GM21447 (cell line): ENCODE results near the gene FLAD1.

Source experiments
- ATAC-seq: cut with Tn5 transposase; IDR thresholded peaks from one replicate; pipeline ENCODE4 v1.9.1; 2021; ENCODE audit not compliant: unreplicated experiment

Gene FLAD1

DNA sequence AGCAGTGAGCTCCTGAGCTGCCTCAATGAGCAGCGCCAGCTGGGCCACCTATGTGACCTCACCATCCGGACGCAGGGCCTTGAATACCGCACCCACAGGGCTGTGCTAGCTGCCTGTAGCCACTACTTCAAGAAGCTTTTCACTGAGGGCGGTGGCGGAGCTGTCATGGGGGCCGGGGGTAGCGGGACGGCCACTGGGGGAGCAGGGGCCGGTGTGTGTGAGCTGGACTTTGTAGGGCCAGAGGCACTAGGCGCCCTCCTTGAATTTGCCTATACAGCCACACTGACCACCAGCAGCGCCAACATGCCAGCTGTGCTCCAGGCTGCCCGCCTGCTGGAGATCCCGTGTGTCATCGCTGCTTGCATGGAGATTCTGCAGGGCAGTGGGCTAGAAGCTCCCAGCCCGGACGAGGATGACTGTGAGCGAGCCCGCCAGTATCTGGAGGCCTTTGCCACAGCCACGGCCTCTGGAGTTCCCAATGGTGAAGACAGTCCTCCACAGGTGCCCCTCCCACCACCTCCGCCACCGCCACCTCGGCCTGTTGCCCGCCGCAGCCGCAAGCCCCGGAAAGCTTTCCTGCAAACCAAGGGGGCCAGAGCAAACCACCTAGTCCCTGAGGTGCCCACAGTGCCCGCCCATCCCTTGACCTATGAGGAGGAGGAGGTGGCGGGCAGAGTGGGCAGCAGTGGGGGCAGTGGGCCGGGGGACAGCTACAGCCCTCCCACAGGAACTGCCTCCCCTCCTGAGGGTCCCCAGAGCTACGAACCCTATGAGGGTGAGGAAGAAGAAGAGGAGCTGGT is 31.8 kb downstream of the FLAD1 start:
- ATAC-seq: no peak

DNA sequence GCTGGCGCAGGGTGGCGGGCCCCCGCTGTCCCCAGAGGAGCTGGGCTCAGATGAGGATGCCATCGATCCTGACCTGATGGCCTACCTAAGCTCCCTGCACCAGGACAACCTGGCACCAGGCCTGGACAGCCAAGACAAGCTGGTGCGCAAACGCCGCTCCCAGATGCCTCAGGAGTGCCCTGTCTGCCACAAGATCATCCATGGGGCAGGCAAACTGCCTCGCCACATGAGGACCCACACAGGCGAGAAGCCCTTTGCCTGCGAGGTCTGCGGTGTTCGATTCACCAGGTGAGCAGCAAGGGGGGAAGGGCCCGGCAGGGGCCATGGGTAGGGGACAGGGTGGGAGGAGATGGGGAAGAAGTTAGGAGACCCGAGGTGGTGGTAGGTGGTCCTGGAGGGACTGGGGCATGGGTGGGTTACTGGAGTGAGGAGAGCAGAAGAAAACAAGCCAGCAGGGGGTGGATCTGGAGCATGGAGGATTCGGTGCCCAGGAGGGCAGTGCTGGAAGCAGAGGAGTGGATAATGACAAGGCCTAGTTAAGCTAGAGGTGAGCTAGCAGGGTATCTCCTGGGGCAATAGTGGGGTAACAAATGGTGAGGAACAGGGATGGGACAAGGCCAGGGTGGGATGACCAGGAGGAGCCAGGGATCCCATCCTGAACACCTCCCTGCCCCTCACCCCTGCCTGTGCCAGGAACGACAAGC is 32.5 kb downstream of the FLAD1 start:
- no peak for ATAC-seq

DNA sequence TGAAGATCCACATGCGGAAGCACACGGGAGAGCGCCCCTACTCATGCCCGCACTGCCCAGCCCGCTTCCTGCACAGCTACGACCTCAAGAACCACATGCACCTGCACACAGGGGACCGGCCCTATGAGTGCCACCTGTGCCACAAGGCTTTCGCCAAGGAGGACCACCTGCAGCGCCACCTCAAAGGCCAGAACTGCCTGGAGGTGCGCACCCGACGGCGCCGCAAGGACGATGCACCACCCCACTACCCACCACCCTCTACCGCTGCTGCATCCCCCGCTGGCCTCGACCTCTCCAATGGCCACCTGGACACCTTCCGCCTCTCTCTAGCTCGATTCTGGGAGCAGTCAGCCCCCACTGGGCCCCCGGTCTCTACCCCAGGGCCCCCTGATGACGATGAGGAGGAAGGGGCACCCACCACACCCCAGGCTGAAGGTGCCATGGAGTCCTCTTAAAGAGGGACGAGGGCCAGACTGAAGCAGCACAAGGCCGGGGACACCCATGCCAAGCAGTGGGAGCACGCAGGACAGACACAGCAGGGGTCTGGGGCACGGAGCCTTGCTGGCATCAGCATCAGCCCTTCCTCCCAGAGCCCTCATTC is 33.2 kb downstream of the FLAD1 start:
- ATAC-seq: no peak

GRCh38 chr1:155017041-155017945 is 34.1 kb downstream of the FLAD1 start:
- peak; percentile 68 for ATAC-seq

GRCh38 chr1:155017946-155018316 is 34.8 kb downstream of the FLAD1 start:
- no peak for ATAC-seq

- no peak for ATAC-seq
Measured at GRCh38 chr1:155018617-155019348, 35.6 kb downstream of the FLAD1 start.

DNA sequence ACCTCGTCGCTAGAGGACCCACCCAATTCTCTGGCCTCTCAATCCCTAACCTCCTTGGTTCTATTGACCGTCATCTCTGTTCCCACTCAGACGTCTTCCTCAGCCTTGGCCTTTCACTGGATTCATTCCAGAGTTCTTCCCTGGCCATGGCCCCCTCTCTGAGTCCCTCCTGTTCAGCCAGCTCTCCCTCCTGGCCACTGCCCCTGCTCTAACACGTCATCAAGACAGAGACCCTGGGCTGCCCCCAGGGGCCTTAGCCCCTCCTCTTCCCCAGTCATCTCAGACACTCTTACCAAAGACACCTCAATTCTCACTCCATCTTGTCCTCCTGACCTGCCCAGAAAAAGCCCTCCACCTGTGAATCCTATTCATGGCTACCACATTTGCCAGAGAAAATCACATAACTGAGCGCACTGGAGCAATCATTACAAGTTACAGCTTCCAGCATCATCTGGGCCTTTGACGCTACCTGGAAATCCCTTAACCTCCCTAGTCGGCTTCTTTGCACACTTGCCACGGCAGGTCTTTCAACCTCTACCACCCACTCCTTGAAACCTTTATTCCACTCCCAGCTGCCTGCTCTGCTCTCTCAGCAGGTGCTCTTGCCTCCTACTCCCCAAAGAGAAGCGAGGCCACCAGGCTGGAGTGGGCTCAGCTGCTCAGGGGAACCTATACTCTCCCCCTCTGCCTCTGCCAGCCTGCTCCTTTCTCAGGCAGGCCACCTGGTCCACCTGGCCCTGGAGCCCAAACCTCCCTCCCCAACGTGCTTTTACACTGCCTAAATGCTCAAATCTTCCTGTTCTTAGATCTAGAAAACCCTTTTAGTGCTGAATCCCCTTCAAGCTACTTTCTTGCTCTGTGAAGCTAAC is 36.5 kb downstream of the FLAD1 start:
- ATAC-seq: no peak

DNA sequence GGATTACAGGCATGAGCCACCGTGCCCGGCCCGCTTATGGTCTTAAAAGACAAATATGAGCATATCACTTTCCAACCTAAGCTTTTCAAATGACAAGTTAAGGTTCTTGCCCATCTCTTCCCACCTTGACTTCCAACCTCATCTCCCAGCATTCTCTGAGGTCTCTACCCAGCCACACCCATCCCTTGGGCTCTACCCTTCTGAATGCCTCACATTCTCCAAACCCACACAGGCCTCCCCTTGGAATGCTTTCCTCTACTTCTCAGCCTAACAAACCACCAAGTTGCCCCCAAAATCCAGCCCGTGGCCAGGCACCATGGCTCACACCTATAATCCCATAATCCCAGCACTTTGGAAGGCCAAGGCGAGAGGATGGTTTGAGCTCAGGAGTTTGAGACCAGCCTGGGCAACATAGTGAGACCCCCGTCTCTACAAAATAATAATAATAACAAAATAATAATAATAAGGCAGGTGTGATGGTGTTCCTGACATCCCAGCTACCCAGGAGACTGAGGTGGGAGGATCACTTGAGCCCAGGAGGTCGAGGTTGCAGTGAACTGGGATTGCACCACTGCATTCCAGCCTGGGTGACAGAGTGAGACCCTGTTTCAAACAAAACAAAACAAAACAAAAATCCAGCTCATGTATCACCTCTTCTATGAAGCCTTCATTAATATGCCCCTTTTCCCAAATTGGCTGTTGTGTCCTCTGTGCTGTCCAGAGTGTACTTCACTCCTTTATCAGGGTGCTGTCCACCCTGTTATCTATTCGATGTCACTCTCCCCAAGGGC is 39.2 kb downstream of the FLAD1 start:
- ATAC-seq: no peak

DNA sequence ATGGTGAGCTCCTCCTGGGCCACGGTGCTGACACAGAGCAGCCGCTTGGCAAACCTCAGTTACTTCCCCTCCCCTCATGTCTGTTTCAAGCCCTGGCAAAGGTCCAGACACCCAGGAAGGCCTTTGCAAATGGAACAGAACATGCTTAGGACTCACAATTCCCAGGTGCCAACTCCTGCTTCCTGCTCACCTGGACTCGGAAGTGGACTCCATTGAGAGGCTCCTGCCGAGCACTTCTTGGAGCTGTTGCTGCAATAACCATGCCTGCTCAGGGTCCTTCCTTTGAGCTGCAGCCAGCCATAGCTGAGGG is 39.7 kb downstream of the FLAD1 start:
- ATAC-seq: no peak

GRCh38 chr1:155023627-155024026 is 40.5 kb downstream of the FLAD1 start:
- ATAC-seq: no peak

- ATAC-seq: no peak
Measured at GRCh38 chr1:155024315-155024714, 41.2 kb downstream of the FLAD1 start.

DNA sequence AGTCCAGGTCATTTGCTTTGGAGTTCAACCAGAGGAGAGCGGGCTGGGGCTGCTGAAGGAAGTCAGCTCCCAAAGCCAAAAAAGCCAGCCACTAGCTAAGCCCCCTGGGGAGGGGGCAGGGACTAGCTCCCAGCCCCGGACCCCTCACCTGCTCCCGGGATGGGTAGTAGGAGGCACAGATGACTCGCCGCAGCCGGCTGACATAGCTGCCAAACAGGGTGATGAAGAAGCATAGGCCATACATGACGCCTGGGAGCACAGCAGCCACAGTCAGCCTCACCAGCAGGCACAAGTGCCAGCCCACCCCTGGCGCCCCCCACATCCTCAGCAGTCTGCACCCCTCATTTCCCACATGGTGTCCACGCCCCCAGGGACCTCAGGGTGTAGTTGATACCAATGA is 43.0 kb downstream of the FLAD1 start:
- no peak for ATAC-seq

DNA sequence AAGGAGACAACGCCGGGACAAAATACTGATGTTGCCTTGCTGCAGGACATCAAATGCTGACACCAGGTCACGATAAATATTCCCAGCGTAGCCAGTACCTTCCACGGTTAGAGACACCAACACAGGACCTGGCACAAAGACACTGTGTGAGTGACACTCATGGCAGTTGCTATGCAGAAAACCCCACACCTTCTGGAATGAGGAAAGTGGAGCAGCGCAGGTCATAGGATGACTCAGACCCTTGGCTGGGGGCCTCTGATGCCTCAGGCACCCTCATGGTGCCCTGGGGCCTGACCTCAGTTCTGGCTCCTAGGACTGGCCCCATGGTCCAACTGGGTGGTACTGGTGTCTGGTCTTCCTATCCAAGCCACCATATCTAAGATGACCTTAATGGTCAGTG is 43.4 kb downstream of the FLAD1 start:
- no peak for ATAC-seq

GRCh38 chr1:155029513-155030242 is 46.5 kb downstream of the FLAD1 start:
- ATAC-seq: no peak

GRCh38 chr1:155030243-155030795 is 47.2 kb downstream of the FLAD1 start:
- ATAC-seq: no peak

GRCh38 chr1:155030899-155031298 is 47.8 kb downstream of the FLAD1 start:
- no peak for ATAC-seq

DNA sequence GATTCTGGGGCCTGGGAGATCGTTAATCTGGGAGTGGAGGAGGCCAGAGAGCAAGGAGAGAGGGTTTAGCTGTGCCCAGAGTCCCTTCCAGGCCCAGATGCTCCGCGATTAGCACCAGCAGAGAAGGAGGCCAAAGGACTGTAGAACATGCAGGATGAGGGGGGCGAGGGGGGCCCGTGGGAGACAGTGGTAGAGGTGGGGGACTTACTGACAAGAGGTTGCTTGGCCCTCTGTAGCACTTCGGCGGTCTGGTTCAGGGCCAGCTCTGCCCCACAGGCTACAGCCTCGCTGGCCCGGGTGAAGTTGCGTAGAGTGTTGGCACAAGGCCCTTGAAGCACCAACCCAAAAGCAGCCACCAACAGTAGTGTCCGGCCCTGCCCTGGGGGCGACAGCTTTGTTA is 49.7 kb downstream of the FLAD1 start:
- no peak for ATAC-seq

GRCh38 chr1:155033524-155033923 is 50.4 kb downstream of the FLAD1 start, which contains the start of the genes DCST1 and DCST2:
Gene DCST1 (plus strand): TSS chr1:155033824. CDS start chr1:155034037, 213 bp downstream.
Gene DCST2 (minus strand): TSS chr1:155033781. CDS start chr1:155033701, 80 bp downstream.
- no peak for ATAC-seq
